Ovary (tissue), 3 donors: Measurements from ENCODE around the gene MELTF.

Source experiments
- CTCF ChIP-seq, 3 donors: fragments of 450-650 bp in 2 of 3; fragments of 200-600 bp in 1 of 3; IDR thresholded peaks; one replicate each; pipeline versions ENCODE4 v1.5.1 to v1.8.0; 2016 to 2022; ENCODE audit warnings: antibody characterized with exemption in 3 of 3, mild to moderate bottlenecking in 1 of 3
- POLR2A ChIP-seq: fragments of 450-650 bp; IDR thresholded peaks from one replicate; pipeline ENCODE4 v1.6.1; 2017; ENCODE audit warnings: antibody characterized with exemption, mild to moderate bottlenecking, moderate library complexity
- donor health status: DM: no; HTN: no; CAD: no.

GRCh38 chr3:197023241-197023997 is 6.2 kb downstream of the MELTF start:
- TF ChIP-seq CTCF (IDR thresholded peaks at IDR 0.05) = no peak
- TF ChIP-seq POLR2A = no peak
